ENCODE data around the gene ILF2. TPM values are rescaled to one million over a fixed set of nuclear protein-coding genes. Genes with fewer than 3 reads are reported as not detected.

The ILF2 gene
- total RNA-seq, 1 experiment from 2014 or later: 221 TPM

Small RNAs within 50 kb of the gene (microRNA-seq; reads per million reads assigned to microRNA genes)
- not detected for gene MIR8083 (ENCODE audit: unreplicated experiment)

Other genes with a start within 250 kb of the ILF2 start
- not detected for gene S100A7, start 210.3 kb downstream of the ILF2 start, total RNA-seq (2021; ENCODE audit: unreplicated experiment)
- gene S100A6, start 135.0 kb downstream of the ILF2 start, total RNA-seq (2021; ENCODE audit: unreplicated experiment): 1,986 TPM
- gene S100A5, start 130.1 kb downstream of the ILF2 start, total RNA-seq (2021; ENCODE audit: unreplicated experiment): 0.72 TPM
- 773 TPM for gene S100A4, start 125.2 kb downstream of the ILF2 start, total RNA-seq (2021; ENCODE audit: unreplicated experiment)
- 12.0 TPM for gene S100A3, start 121.7 kb downstream of the ILF2 start, total RNA-seq (2021; ENCODE audit: unreplicated experiment)
- gene S100A2, start 105.1 kb downstream of the ILF2 start, total RNA-seq (2021; ENCODE audit: unreplicated experiment): 6.2 TPM
- 61.6 TPM for gene S100A16, start 57.9 kb downstream of the ILF2 start, total RNA-seq (2021; ENCODE audit: unreplicated experiment)
- gene S100A14, start 54.7 kb downstream of the ILF2 start, total RNA-seq (2021; ENCODE audit: unreplicated experiment): 0.57 TPM
- gene S100A13, start 43.5 kb downstream of the ILF2 start, total RNA-seq (2021; ENCODE audit: unreplicated experiment): 111 TPM
- gene S100A1, start 42.6 kb downstream of the ILF2 start, total RNA-seq (2021; ENCODE audit: unreplicated experiment): 2.9 TPM
- 87.0 TPM for gene CHTOP, start 36.9 kb downstream of the ILF2 start, total RNA-seq (2021; ENCODE audit: unreplicated experiment)
- 46.8 TPM for gene SNAPIN, start 12.3 kb downstream of the ILF2 start, total RNA-seq (2021; ENCODE audit: unreplicated experiment)
- 0.36 TPM for gene NPR1, start 7.7 kb upstream of the ILF2 start, total RNA-seq (2021; ENCODE audit: unreplicated experiment)
- 77.3 TPM for gene INTS3, start 57.1 kb upstream of the ILF2 start, total RNA-seq (2021; ENCODE audit: unreplicated experiment)
- gene SLC27A3, start 104.4 kb upstream of the ILF2 start, total RNA-seq (2021; ENCODE audit: unreplicated experiment): 8.0 TPM

Data from Panc1 (cell line).